NCI-H526 (cell line): Measurements from ENCODE around the gene TPSD1.

Experiments
- DNase-seq, 2 experiments: peaks; one replicate each; lab custom pipeline; 2025; lab: John Stamatoyannopoulos, UW

Gene TPSD1

GRCh38 chr16:1299012-1299867, 43.4 kb downstream of the TPSD1 start:
- no peak for DNase-seq

- DNase-seq, result no peak
Observed at GRCh38 chr16:1299868-1300203, 44.0 kb downstream of the TPSD1 start.

GRCh38 chr16:1300664-1301476, 45.0 kb downstream of the TPSD1 start:
- peak in 1 of 2 experiments; percentile 53 for DNase-seq

- DNase-seq, result no peak
Observed at GRCh38 chr16:1301562-1301961, 45.7 kb downstream of the TPSD1 start.

GRCh38 chr16:1305823-1306222, 50.0 kb downstream of the TPSD1 start:
- DNase-seq, result no peak

GRCh38 chr16:1306334-1306733, 50.5 kb downstream of the TPSD1 start:
- DNase-seq, result no peak

GRCh38 chr16:1308036-1308976, 52.4 kb downstream of the TPSD1 start:
- DNase-seq, result no peak
